ENCODE results near the gene PRPF18.

PRPF18 gene

GRCh38 chr10:13597909-13598308, 11.1 kb downstream of the PRPF18 start:
- TF ChIP-seq, protein P1, sequence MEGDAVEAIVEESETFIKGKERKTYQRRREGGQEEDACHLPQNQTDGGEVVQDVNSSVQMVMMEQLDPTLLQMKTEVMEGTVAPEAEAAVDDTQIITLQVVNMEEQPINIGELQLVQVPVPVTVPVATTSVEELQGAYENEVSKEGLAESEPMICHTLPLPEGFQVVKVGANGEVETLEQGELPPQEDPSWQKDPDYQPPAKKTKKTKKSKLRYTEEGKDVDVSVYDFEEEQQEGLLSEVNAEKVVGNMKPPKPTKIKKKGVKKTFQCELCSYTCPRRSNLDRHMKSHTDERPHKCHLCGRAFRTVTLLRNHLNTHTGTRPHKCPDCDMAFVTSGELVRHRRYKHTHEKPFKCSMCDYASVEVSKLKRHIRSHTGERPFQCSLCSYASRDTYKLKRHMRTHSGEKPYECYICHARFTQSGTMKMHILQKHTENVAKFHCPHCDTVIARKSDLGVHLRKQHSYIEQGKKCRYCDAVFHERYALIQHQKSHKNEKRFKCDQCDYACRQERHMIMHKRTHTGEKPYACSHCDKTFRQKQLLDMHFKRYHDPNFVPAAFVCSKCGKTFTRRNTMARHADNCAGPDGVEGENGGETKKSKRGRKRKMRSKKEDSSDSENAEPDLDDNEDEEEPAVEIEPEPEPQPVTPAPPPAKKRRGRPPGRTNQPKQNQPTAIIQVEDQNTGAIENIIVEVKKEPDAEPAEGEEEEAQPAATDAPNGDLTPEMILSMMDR (IDR thresholded peaks at IDR 0.05; ENCODE audit: low read depth, low read length, missing control alignments): no peak
- no peak overlapping the region for H3K4me3 ChIP-seq (replicated peaks; ENCODE audit: low read depth, low read length)
- no peak for DNase-seq (ENCODE audit: extremely low read depth, low read depth)

GRCh38 chr10:13604357-13605040, 17.7 kb downstream of the PRPF18 start:
- TF ChIP-seq, protein P1 (IDR thresholded peaks at IDR 0.05; ENCODE audit: low read depth, low read length, missing control alignments): no peak
- no peak overlapping the region for H3K4me3 ChIP-seq (replicated peaks; ENCODE audit: low read depth, low read length)
- no peak for DNase-seq (ENCODE audit: extremely low read depth, low read depth)

GRCh38 chr10:13608246-13608853, 21.6 kb downstream of the PRPF18 start:
- DNase-seq (ENCODE audit: extremely low read depth, low read depth): no peak
- no peak overlapping the region for H3K4me3 ChIP-seq (replicated peaks; ENCODE audit: low read depth, low read length)
- TF ChIP-seq, protein P1 (IDR thresholded peaks at IDR 0.05; ENCODE audit: low read depth, low read length, missing control alignments): no peak

- H3K4me3 ChIP-seq (replicated peaks; ENCODE audit: low read depth, low read length): no peak overlapping the region
- DNase-seq (ENCODE audit: extremely low read depth, low read depth): no peak
- TF ChIP-seq, protein P1 (IDR thresholded peaks at IDR 0.05; ENCODE audit: low read depth, low read length, missing control alignments): no peak
These were observed 26.0 kb downstream of the PRPF18 start for GRCh38 chr10:13612654-13613373.

GRCh38 chr10:13613519-13613918, 26.8 kb downstream of the PRPF18 start:
- DNase-seq (ENCODE audit: extremely low read depth, low read depth): peak; percentile 22
- TF ChIP-seq, protein P1 (IDR thresholded peaks at IDR 0.05; ENCODE audit: low read depth, low read length, missing control alignments): peak; percentile 30
- H3K4me3 ChIP-seq (replicated peaks; ENCODE audit: low read depth, low read length): no peak overlapping the region

DNA sequence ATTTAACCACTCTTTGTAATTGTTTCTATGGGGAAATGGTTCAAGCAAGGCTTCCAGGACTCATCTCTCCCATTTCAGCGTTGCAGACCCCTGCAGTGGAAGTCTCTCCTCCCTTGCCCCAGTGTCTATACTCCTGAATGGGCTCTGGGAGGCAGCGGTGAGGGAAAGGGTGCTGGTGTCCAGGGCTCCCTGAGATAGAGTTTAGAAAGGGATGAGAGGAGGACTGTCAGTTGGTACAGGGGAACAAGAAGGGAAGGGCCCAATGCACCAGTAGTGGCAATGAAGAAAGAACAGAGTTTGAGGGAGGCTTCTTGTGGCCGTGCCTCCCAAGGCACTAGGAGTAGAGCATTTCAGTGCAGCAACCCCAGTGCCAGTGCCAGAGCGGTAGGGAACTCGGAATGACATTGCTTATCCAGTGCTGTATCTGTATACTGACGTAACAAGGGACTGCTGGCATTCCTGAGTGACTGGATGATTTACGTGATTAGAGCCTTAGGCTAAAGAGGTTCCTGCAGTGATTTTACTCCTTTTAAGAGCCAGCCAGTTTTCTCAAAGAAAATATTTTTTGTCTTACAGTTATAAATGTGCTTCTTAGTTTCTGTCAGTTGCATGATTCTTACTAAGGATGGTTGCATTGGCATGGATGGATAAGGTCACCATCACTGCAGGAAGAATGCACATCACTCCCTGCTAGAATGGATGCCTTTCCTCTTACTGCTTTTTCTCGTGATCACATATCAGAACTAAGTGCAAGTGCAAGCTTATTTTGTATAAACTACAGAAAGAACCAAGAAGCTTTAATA, 28.0 kb downstream of the PRPF18 start:
- TF ChIP-seq, protein P1 (IDR thresholded peaks at IDR 0.05; ENCODE audit: low read depth, low read length, missing control alignments): no peak
- peak; percentile 19 for DNase-seq (ENCODE audit: extremely low read depth, low read depth)
- H3K4me3 ChIP-seq (replicated peaks; ENCODE audit: low read depth, low read length): no peak overlapping the region

Measured in HFF-Myc (cell line).